K562 (cell line): Measurements from ENCODE around the gene OR10P1. TPM values are rescaled to one million over a fixed set of nuclear protein-coding genes. Genes with fewer than 3 reads are reported as not detected.

Experiments used
- EHMT2 ChIP-seq: fragments of 450-650 bp; IDR thresholded peaks from 2 replicates; pipeline ENCODE4 v1.6.1; 2018; ENCODE audit warnings: antibody characterized with exemption
- ELF4 ChIP-seq: fragments of 450-650 bp; formaldehyde crosslinking; IDR thresholded peaks from 2 replicates; pipeline ENCODE4 v1.4.0; 2022; ENCODE audit warnings: missing genetic modification characterization
- NR4A1 ChIP-seq, 2 experiments: fragments of 250-450 bp in 1 of 2; fragments of 450-650 bp in 1 of 2; sonication (Bioruptor Pico) in 1 of 2; IDR thresholded peaks; 2 replicates each; pipeline versions ENCODE4 v1.4.0 to v1.6.1; 2016 to 2020; ENCODE audit warnings: mild to moderate bottlenecking in 2 of 2, missing compliant biosample characterization in 1 of 2, missing genetic modification characterization in 1 of 2, moderate library complexity in 1 of 2
- RFX7 ChIP-seq: fragments of 250-450 bp; sonication (Bioruptor Pico); IDR thresholded peaks from 2 replicates; pipeline ENCODE4 v1.5.1; 2021; ENCODE audit warnings: mild to moderate bottlenecking
- SRSF1 ChIP-seq: fragments of 200-400 bp; formaldehyde crosslinking; IDR thresholded peaks from 2 replicates; pipeline ENCODE4 v1.6.1; 2017; ENCODE audit warnings: mild to moderate bottlenecking, low read depth, low read length, moderate library complexity
- ZNF551 ChIP-seq: fragments of 250-450 bp; sonication (Bioruptor Pico); IDR thresholded peaks from 2 replicates; pipeline ENCODE4 v1.5.0; 2021; ENCODE audit warnings: mild to moderate bottlenecking, moderate library complexity
- polyA plus RNA-seq, 8 experiments: library from polyadenylated mRNA; depleted of rRNA in 4 of 8; stranded (reverse) in 5 of 8; unstranded in 3 of 8; fragments of >200 nt; fragmentation: Nextera tagmentation in 2 of 8; fragmentation: Illumina TruSeq in 1 of 8; extraction: Ambion mirVana in 2 of 8; extraction: Trizol in 1 of 8; gene quantifications; 2 replicates each; pipeline versions ENCODE4 v1.2.1 to v1.2.3, GENCODE V29; 2011 to 2014; ENCODE audit warnings: inconsistent platforms in 1 of 8, missing spikeins in 1 of 8
- total RNA-seq, 7 experiments: library from RNA; depleted of rRNA in 6 of 7; stranded (reverse); fragments of >200 nt in 6 of 7; fragmentation: Illumina TruSeq in 2 of 7; extraction: Trizol in 2 of 7; gene quantifications; 2 replicates each; pipeline versions ENCODE4 v1.2.1 to v1.2.3, GENCODE V29; 2011 to 2021; ENCODE audit warnings: low replicate concordance in 1 of 7
- TF ChIP-seq, protein P1 (sequence below), 2 experiments: fragments of 450-650 bp; formaldehyde crosslinking in 1 of 2; IDR thresholded peaks; 2 replicates each; pipeline versions ENCODE4 v1.4.0 to v1.6.1; 2014 to 2020; ENCODE audit warnings: mild to moderate bottlenecking in 2 of 2, borderline replicate concordance in 1 of 2, low read depth in 1 of 2
- TF ChIP-seq, protein P2 (sequence below): fragments of 450-650 bp; formaldehyde crosslinking; IDR thresholded peaks from 2 replicates; pipeline ENCODE4 v1.4.0; 2020; ENCODE audit warnings: mild to moderate bottlenecking, moderate library complexity
- TF ChIP-seq, protein P3 (sequence below), 2 experiments: fragments of 450-650 bp in 1 of 2; sonication (generic) in 1 of 2; formaldehyde crosslinking; conservative IDR thresholded peaks; 2 replicates each; pipeline versions ENCODE4 v1.4.0 to v1.8.1; 2020 to 2022; ENCODE audit warnings: mild to moderate bottlenecking in 1 of 2, missing genetic modification reagents in 1 of 2
- TF ChIP-seq, protein P4 (sequence below), 2 experiments: IDR thresholded peaks; 2 replicates each; pipeline ENCODE4 v1.6.1; 2011; ENCODE audit warnings: borderline replicate concordance in 1 of 2, control low read depth in 1 of 2, low read depth in 1 of 2, low read length in 1 of 2, mild to moderate bottlenecking in 1 of 2, mixed read lengths in 1 of 2, moderate library complexity in 1 of 2; ENCODE audit not compliant: insufficient read depth in 1 of 2, insufficient read length in 1 of 2, poor library complexity in 1 of 2, severe bottlenecking in 1 of 2; ENCODE audit errors: extremely low read depth in 1 of 2

The OR10P1 gene
- total and polyA plus RNA-seq, 9 of the 15 experiments (the other 6 are each of a cell fraction or from before 2014, with no cell fraction given): not detected

DNA sequence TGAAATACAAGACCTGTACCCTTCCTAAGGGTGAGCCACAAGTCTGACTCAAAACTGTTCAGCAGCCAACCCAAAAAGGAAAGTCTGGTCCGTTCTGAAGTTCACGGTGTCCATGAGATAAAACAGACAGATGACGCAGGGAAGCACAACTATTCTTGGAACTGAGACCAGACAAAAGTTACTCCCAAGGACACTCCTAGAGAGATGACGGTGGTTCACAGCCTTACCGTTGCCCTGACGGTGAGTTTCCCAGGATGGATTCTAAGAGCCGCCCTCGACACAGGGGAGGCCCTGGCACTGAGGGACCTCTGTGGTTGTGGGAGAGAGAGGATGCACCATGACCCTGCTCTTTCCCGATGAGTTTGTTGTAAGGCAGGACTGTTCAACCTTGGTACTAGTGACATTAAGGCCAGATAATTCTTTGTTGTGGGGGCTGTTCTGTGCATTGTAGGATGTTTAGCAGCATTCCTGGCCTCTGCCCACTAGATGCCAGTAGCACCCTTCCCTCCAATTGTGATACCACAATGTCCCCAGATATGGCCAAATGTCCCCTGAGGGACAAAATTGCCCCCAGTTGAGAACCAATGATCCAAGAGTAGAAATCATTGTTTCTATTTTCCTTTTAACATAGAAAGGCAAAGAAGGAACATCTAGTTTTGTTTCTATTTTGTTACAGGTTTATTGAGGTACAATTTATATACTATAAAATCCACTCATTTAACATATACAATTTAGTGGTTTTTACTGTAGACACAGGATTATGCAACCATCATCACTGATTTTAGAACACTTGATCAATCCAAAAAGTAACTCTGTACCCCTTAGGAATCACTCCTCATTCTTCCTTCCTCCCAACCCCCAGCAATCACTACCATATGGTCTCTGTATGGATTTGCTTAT is 23.0 kb downstream of the OR10P1 start (continued):
- TF ChIP-seq, protein P1, sequence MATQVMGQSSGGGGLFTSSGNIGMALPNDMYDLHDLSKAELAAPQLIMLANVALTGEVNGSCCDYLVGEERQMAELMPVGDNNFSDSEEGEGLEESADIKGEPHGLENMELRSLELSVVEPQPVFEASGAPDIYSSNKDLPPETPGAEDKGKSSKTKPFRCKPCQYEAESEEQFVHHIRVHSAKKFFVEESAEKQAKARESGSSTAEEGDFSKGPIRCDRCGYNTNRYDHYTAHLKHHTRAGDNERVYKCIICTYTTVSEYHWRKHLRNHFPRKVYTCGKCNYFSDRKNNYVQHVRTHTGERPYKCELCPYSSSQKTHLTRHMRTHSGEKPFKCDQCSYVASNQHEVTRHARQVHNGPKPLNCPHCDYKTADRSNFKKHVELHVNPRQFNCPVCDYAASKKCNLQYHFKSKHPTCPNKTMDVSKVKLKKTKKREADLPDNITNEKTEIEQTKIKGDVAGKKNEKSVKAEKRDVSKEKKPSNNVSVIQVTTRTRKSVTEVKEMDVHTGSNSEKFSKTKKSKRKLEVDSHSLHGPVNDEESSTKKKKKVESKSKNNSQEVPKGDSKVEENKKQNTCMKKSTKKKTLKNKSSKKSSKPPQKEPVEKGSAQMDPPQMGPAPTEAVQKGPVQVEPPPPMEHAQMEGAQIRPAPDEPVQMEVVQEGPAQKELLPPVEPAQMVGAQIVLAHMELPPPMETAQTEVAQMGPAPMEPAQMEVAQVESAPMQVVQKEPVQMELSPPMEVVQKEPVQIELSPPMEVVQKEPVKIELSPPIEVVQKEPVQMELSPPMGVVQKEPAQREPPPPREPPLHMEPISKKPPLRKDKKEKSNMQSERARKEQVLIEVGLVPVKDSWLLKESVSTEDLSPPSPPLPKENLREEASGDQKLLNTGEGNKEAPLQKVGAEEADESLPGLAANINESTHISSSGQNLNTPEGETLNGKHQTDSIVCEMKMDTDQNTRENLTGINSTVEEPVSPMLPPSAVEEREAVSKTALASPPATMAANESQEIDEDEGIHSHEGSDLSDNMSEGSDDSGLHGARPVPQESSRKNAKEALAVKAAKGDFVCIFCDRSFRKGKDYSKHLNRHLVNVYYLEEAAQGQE (IDR thresholded peaks at IDR 0.05; ENCODE audit: borderline replicate concordance): peak; percentile 23; the same call in 1 of the 2 replicates
- TF ChIP-seq, protein P1 (CRISPR knock-in tag; IDR thresholded peaks at IDR 0.05; ENCODE audit: low read depth): no peak
- TF ChIP-seq RFX7 (CRISPR knock-in tag) (no peak), SRSF1 (no peak), ELF4 (CRISPR knock-in tag) (no peak), NR4A1 (CRISPR knock-in tag; IDR thresholded peaks at IDR 0.05) (no peak), NR4A1 (tag; IDR thresholded peaks at IDR 0.05) (peak; percentile 62; the same call in 1 of the 2 replicates), ZNF551 (CRISPR knock-in tag) (no peak), EHMT2 (no peak)
- TF ChIP-seq, protein P2, sequence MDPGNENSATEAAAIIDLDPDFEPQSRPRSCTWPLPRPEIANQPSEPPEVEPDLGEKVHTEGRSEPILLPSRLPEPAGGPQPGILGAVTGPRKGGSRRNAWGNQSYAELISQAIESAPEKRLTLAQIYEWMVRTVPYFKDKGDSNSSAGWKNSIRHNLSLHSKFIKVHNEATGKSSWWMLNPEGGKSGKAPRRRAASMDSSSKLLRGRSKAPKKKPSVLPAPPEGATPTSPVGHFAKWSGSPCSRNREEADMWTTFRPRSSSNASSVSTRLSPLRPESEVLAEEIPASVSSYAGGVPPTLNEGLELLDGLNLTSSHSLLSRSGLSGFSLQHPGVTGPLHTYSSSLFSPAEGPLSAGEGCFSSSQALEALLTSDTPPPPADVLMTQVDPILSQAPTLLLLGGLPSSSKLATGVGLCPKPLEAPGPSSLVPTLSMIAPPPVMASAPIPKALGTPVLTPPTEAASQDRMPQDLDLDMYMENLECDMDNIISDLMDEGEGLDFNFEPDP: no peak
- TF ChIP-seq, protein P3, sequence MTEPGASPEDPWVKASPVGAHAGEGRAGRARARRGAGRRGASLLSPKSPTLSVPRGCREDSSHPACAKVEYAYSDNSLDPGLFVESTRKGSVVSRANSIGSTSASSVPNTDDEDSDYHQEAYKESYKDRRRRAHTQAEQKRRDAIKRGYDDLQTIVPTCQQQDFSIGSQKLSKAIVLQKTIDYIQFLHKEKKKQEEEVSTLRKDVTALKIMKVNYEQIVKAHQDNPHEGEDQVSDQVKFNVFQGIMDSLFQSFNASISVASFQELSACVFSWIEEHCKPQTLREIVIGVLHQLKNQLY (CRISPR knock-in tag; conservative IDR thresholded peaks at IDR 0.05): no peak
- TF ChIP-seq, protein P4, sequence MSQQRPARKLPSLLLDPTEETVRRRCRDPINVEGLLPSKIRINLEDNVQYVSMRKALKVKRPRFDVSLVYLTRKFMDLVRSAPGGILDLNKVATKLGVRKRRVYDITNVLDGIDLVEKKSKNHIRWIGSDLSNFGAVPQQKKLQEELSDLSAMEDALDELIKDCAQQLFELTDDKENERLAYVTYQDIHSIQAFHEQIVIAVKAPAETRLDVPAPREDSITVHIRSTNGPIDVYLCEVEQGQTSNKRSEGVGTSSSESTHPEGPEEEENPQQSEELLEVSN (IDR thresholded peaks at IDR 0.05; ENCODE audit: borderline replicate concordance in 1 of 2, extremely low read depth in 1 of 2, insufficient read depth in 1 of 2, insufficient read length in 1 of 2, low read depth in 1 of 2, low read length in 1 of 2, poor library complexity in 1 of 2, severe bottlenecking in 1 of 2): no peak
